B cell (primary cell): ENCODE data around the gene OR2F2. TPM values are rescaled to one million over a fixed set of nuclear protein-coding genes. Genes with fewer than 3 reads are reported as not detected.

Source experiments
- ATAC-seq: fragments of 200-7000 bp; cut with Tn5 transposase; one replicate; pipeline ENCODE4 v1.10.0; 2021; ENCODE audit warnings: low read depth, mild to moderate bottlenecking, moderate number of reproducible peaks, moderate library complexity
- CTCF ChIA-PET: fragments of 350-600 bp; sonication (Branson Sonifier 250); formaldehyde crosslinking; loops from one replicate; lab custom pipeline; 2021; ENCODE audit warnings: antibody characterized with exemption, inconsistent platforms; lab: Charles Lee
- POLR2A ChIA-PET: fragments of 350-600 bp; sonication (Branson Sonifier 250); formaldehyde crosslinking; loops from one replicate; lab custom pipeline; 2021; ENCODE audit warnings: antibody characterized with exemption; lab: Charles Lee
- DNase-seq: peaks from one replicate; pipeline ENCODE4 v3.0.0; 2013
- H2AFZ ChIP-seq: 2 replicates; pipeline ENCODE4 v1.6.1; 2012; ENCODE audit warnings: mild to moderate bottlenecking, low read depth, low read length; ENCODE audit not compliant: insufficient read depth, poor library complexity, severe bottlenecking
- H3K27ac ChIP-seq, 2 donors: 1 replicate in 1 of 2; 2 replicates in 1 of 2; pipeline ENCODE4 v1.5.1; 2012 to 2013; ENCODE audit warnings: low read length in 2 of 2, mild to moderate bottlenecking in 2 of 2, moderate library complexity in 1 of 2
- H3K27me3 ChIP-seq, 4 experiments: fragments of 200-600 bp in 1 of 4; sonication (generic) in 1 of 4; replicated peaks in 1 of 4; 1 replicate in 2 of 4; 2 replicates in 2 of 4; pipeline versions ENCODE4 v1.6.1 to v1.7.0; 2013 to 2016; ENCODE audit warnings: low read length in 3 of 4, mild to moderate bottlenecking in 2 of 4, mixed read lengths in 1 of 4, moderate library complexity in 1 of 4; ENCODE audit not compliant: insufficient read depth in 4 of 4, control insufficient read depth in 3 of 4; ENCODE audit errors: control extremely low read depth in 1 of 4
- H3K36me3 ChIP-seq, 2 experiments: replicated peaks in 1 of 2; 1 replicate in 1 of 2; 2 replicates in 1 of 2; pipeline versions ENCODE4 v1.6.1 to v1.7.1; 2013; ENCODE audit warnings: low read length in 1 of 2; ENCODE audit not compliant: insufficient read depth in 2 of 2, control insufficient read depth in 1 of 2; ENCODE audit errors: control extremely low read depth in 1 of 2, extremely low read depth in 1 of 2
- H3K4me1 ChIP-seq, 2 donors: fragments of 200-600 bp in 1 of 2; sonication (generic) in 1 of 2; 1 replicate in 1 of 2; 2 replicates in 1 of 2; pipeline versions ENCODE4 v1.5.1 to v1.6.1; 2013 to 2017; ENCODE audit warnings: low read length in 2 of 2; ENCODE audit not compliant: control insufficient read depth in 2 of 2, insufficient read depth in 2 of 2
- H3K4me2 ChIP-seq: replicated peaks from 2 replicates; pipeline ENCODE3; 2012; ENCODE audit warnings: mild to moderate bottlenecking, low read depth, low read length; ENCODE audit not compliant: poor library complexity, severe bottlenecking
- H3K4me3 ChIP-seq, 5 experiments: fragments of 200-600 bp in 1 of 5; sonication (generic) in 1 of 5; 1 replicate in 3 of 5; 2 replicates in 2 of 5; pipeline versions ENCODE4 v1.5.1 to v1.7.0; 2011 to 2016; ENCODE audit warnings: low read length in 4 of 5, mild to moderate bottlenecking in 4 of 5, low read depth in 2 of 5, control low read depth in 1 of 5, moderate library complexity in 1 of 5; ENCODE audit not compliant: insufficient read depth in 1 of 5; ENCODE audit errors: control extremely low read depth in 1 of 5, extremely low read depth in 1 of 5
- H3K79me2 ChIP-seq: fragments of 200-600 bp; sonication (generic); one replicate; pipeline ENCODE4 v1.6.0; 2016; ENCODE audit warnings: low read length; ENCODE audit not compliant: control insufficient read depth, insufficient read depth
- H3K9ac ChIP-seq: fragments of 200-600 bp; sonication (generic); 2 replicates; pipeline ENCODE4 v1.6.1; 2017; ENCODE audit warnings: mild to moderate bottlenecking, low read length, moderate library complexity
- H3K9me3 ChIP-seq, 3 donors: one replicate each; pipeline versions ENCODE4 v1.6.1 to v1.7.1; 2013; ENCODE audit warnings: low read length in 2 of 3; ENCODE audit not compliant: control insufficient read depth in 2 of 3, insufficient read depth in 1 of 3; ENCODE audit errors: control extremely low read depth in 1 of 3
- H4K20me1 ChIP-seq: 2 replicates; pipeline ENCODE4 v1.6.0; 2012; ENCODE audit warnings: mild to moderate bottlenecking, low read length; ENCODE audit not compliant: insufficient read depth, control insufficient read depth, poor library complexity, severe bottlenecking
- H3K27ac Mint-ChIP-seq: one replicate; pipeline ENCODE4 v1.8.0; 2021; ENCODE audit warnings: mixed read lengths
- H3K27me3 Mint-ChIP-seq: one replicate; pipeline ENCODE4 v1.8.0; 2021; ENCODE audit warnings: mixed read lengths
- H3K4me1 Mint-ChIP-seq: one replicate; pipeline ENCODE4 v1.8.0; 2021; ENCODE audit warnings: mixed read lengths
- H3K4me3 Mint-ChIP-seq: one replicate; pipeline ENCODE4 v1.8.0; 2021; ENCODE audit warnings: mixed read lengths
- H3K9me3 Mint-ChIP-seq: one replicate; pipeline ENCODE4 v1.8.0; 2022; ENCODE audit warnings: mixed read lengths; ENCODE audit not compliant: insufficient read depth
- EZH2 ChIP-seq: IDR thresholded peaks from 2 replicates; pipeline ENCODE4 v1.6.1; 2012; ENCODE audit warnings: borderline replicate concordance, low read depth, mild to moderate bottlenecking, moderate library complexity, low read length; ENCODE audit not compliant: insufficient read depth, poor library complexity, severe bottlenecking
- WGBS: methylation state at CpG from one replicate; pipeline ENCODE4 v1.1.5; 2013; ENCODE audit warnings: missing lambda C conversion rate; ENCODE audit not compliant: insufficient coverage; 5-methylcytosine and 5-hydroxymethylcytosine counted together
- intact Hi-C: fragments of 100-400 bp; cut with micrococcal nuclease; formaldehyde crosslinking; loops from one replicate; pipeline ENCODE4 v1.10.0; 2022
- polyA plus RNA-seq: library from polyadenylated mRNA; depleted of rRNA; stranded (reverse); fragments of >200 nt; gene quantifications from 2 replicates; pipeline ENCODE4 v1.2.3, GENCODE V29; 2012
- total RNA-seq, 2 donors: library from RNA; stranded (reverse); fragments of 120-200 nt in 1 of 2; gene quantifications; 1 replicate in 1 of 2; 2 replicates in 1 of 2; pipeline versions ENCODE4 v1.2.3 to v1.2.4, GENCODE V29; 2013 to 2022
- TF ChIP-seq, protein P1 (sequence below): fragments of 200-600 bp; IDR thresholded peaks from one replicate; pipeline ENCODE4 v1.8.0; 2022; ENCODE audit warnings: antibody characterized with exemption, mild to moderate bottlenecking

OR2F2 gene
- total and polyA plus RNA-seq, 2 donors (not counting 1 experiment from before 2014, with no cell fraction given), result not detected

DNA sequence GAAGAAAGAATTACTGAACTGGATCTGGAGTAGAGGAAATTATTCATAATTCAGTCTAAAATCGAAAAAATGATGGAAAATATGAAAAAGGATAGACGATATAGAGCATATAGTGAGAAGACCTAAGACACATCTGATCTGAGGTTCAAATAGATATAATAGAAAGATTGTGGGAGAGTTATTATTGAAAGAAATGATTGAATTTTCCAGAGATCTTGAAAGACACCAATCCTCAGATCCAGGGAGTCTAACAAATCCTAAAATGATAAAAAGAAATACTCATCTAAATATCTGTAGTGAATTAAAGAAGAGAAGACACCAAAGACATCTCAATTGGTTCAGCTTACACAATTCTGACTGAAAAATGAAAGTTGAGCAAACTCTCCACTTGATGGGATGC is 46.0 kb upstream of the OR2F2 start:
- H3K9me3 ChIP-seq, result peaks cover 0 to 12% (median 2%) of the 10 kb centered on the region in 3 donors
- Mint-ChIP-seq H3K4me1 (peaks cover 21% of the 10 kb centered on the region), H3K4me3 (no peak overlapping the region), H3K27me3 (peaks cover 18% of the 10 kb centered on the region), H3K27ac (no peak overlapping the region), H3K9me3 (peaks cover 9% of the 10 kb centered on the region)
- intact Hi-C loops, result no loop called here
- H3K36me3 ChIP-seq, result no peaks in the 10 kb centered on the region
- no CpG with 5 or more reads among the region's 2 CpGs for WGBS
- peaks cover 25% of the 10 kb centered on the region for H3K79me2 ChIP-seq
- H4K20me1 ChIP-seq, result peaks cover 33% of the 10 kb centered on the region
- H3K9ac ChIP-seq, result no peak overlapping the region
- H3K27me3 ChIP-seq, result peaks cover 0 to 25% (median 22%) of the 10 kb centered on the region in 4 experiments
- DNase-seq (no peak), ATAC-seq (no peak)
- TF ChIP-seq EZH2, result no peak
- TF ChIP-seq, protein P1, sequence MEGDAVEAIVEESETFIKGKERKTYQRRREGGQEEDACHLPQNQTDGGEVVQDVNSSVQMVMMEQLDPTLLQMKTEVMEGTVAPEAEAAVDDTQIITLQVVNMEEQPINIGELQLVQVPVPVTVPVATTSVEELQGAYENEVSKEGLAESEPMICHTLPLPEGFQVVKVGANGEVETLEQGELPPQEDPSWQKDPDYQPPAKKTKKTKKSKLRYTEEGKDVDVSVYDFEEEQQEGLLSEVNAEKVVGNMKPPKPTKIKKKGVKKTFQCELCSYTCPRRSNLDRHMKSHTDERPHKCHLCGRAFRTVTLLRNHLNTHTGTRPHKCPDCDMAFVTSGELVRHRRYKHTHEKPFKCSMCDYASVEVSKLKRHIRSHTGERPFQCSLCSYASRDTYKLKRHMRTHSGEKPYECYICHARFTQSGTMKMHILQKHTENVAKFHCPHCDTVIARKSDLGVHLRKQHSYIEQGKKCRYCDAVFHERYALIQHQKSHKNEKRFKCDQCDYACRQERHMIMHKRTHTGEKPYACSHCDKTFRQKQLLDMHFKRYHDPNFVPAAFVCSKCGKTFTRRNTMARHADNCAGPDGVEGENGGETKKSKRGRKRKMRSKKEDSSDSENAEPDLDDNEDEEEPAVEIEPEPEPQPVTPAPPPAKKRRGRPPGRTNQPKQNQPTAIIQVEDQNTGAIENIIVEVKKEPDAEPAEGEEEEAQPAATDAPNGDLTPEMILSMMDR, result no peak
- H3K4me2 ChIP-seq, result no peak overlapping the region
- H3K4me1 ChIP-seq, result peaks cover 15 to 17% of the 10 kb centered on the region in 2 donors
- POLR2A ChIA-PET, result no interaction called here
- no peak overlapping the region for H2AFZ ChIP-seq
- CTCF ChIA-PET, result no interaction called here
- H3K4me3 ChIP-seq, result no peak overlapping the region
- no peak overlapping the region for H3K27ac ChIP-seq

DNA sequence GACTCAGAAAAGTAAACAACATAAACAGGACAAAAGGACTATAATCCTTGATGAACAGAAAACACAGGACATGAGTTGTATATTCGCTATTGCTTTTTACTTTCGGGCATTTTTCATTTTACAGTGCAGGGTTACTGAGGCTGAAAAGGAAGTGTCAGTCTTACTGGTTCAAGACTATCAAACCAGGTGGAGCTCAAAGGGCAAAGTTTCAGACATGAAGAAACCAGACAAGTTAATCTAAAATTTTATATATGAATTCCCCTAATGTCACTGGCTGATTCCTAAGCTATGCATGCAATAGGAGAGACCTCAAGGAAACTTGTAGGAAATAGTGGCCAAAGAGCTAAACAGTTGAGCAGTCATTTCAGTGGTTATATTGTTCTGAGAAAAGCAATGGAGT is 44.5 kb upstream of the OR2F2 start:
- Histone ChIP-seq H3K9me3 (peaks cover 0 to 5% (median 2%) of the 10 kb centered on the region in 3 donors), H4K20me1 (peaks cover 21% of the 10 kb centered on the region), H3K9ac (no peak overlapping the region), H3K4me1 (peaks cover 8% of the 10 kb centered on the region in 2 donors), H2AFZ (no peak overlapping the region), H3K27me3 (peaks cover 0 to 11% (median 9%) of the 10 kb centered on the region in 4 experiments), H3K27ac (no peak overlapping the region), H3K4me2 (no peak overlapping the region), H3K79me2 (peaks cover 38% of the 10 kb centered on the region), H3K4me3 (no peak overlapping the region), H3K36me3 (no peaks in the 10 kb centered on the region)
- TF ChIP-seq, protein P1, result no peak
- no peak for TF ChIP-seq EZH2
- H3K27me3 Mint-ChIP-seq, result peaks cover 7% of the 10 kb centered on the region
- H3K9me3 Mint-ChIP-seq, result peaks cover 9% of the 10 kb centered on the region
- H3K4me3 Mint-ChIP-seq, result no peak overlapping the region
- ATAC-seq, result no peak
- ChIA-PET CTCF (interaction anchor here (3.3 kb wide), 1 partner anchor 11 kb away, joined by 13 read pairs; the partner anchor contains the start of gene TCAF1), POLR2A (no interaction called here)
- H3K27ac Mint-ChIP-seq, result no peak overlapping the region
- peaks cover 13% of the 10 kb centered on the region for H3K4me1 Mint-ChIP-seq
- no peak for DNase-seq
- no CpG with 5 or more reads among the region's 2 CpGs for WGBS
- intact Hi-C loops, result no loop called here
